Activated CD4-positive, alpha-beta T cell treated with anti-CD3 and anti-CD28 coated beads for 24 hours (primary cell): ENCODE results near the gene SERPINB11.
"Not testable (repeated sequence)": the region's sequence is repeated elsewhere in the genome, so short reads cannot be mapped to it uniquely, and the experiment has no call there.

Experiments used
- DNase-seq, 2 donors: peaks; one replicate each; pipeline ENCODE4 v3.0.0-alpha.2; 2020; ENCODE audit warnings: low read depth in 2 of 2

The SERPINB11 gene

GRCh38 chr18:63725682-63726480 is 23.1 kb downstream of the SERPINB11 start:
- DNase-seq, result no peak

- no peak for DNase-seq
Observed at GRCh38 chr18:63730773-63731172, 28.0 kb downstream of the SERPINB11 start.

GRCh38 chr18:63731215-63731614 is 28.5 kb downstream of the SERPINB11 start:
- DNase-seq, result no peak

- no peak for DNase-seq
Observed at GRCh38 chr18:63736876-63737275, 34.1 kb downstream of the SERPINB11 start.

- no peak for DNase-seq
Observed at GRCh38 chr18:63741769-63742168, 39.0 kb downstream of the SERPINB11 start.

GRCh38 chr18:63747006-63747405 is 44.2 kb downstream of the SERPINB11 start:
- no peak for DNase-seq

GRCh38 chr18:63749489-63749888 is 46.7 kb downstream of the SERPINB11 start:
- no peak for DNase-seq

- no peak for DNase-seq
Observed at GRCh38 chr18:63752636-63753035, 49.9 kb downstream of the SERPINB11 start.

- no peak for DNase-seq
Observed at GRCh38 chr18:63753676-63754075, 50.9 kb downstream of the SERPINB11 start.

GRCh38 chr18:63757541-63757940 is 54.8 kb downstream of the SERPINB11 start:
- no peak for DNase-seq

- no peak for DNase-seq
Observed at GRCh38 chr18:63758615-63759240, 56.0 kb downstream of the SERPINB11 start.

GRCh38 chr18:63759786-63760185 is 57.0 kb downstream of the SERPINB11 start:
- DNase-seq, result not testable (repeated sequence)

GRCh38 chr18:63762518-63762917 is 59.8 kb downstream of the SERPINB11 start:
- no peak for DNase-seq

GRCh38 chr18:63763831-63764600 is 61.3 kb downstream of the SERPINB11 start:
- no peak for DNase-seq

GRCh38 chr18:63765837-63766236 is 63.1 kb downstream of the SERPINB11 start:
- DNase-seq, result no peak
